Lower leg skin (tissue), 4 donors: ENCODE measurements around the gene GPATCH2L. TPM values are rescaled to one million over a fixed set of nuclear protein-coding genes. Genes with fewer than 3 reads are reported as not detected.

Experiments used
- DNase-seq, 2 donors: peaks; one replicate each; pipeline ENCODE4 v3.0.0-alpha.2; 2019; ENCODE audit warnings: low spot score in 2 of 2
- H3K4me3 ChIP-seq: fragments of 200-600 bp; sonication (generic); 2 replicates; pipeline ENCODE4 v1.5.1; 2017; ENCODE audit warnings: mild to moderate bottlenecking, low read depth; ENCODE audit not compliant: poor library complexity, severe bottlenecking
- CTCF ChIP-seq, 3 donors: fragments of 450-650 bp; IDR thresholded peaks; one replicate each; pipeline ENCODE4 v1.5.1; 2016; ENCODE audit warnings: antibody characterized with exemption in 3 of 3, mild to moderate bottlenecking in 3 of 3, moderate library complexity in 2 of 3
- POLR2A ChIP-seq, 2 donors: fragments of 450-650 bp; IDR thresholded peaks; one replicate each; pipeline ENCODE4 v1.6.1; 2016 to 2017; ENCODE audit warnings: antibody characterized with exemption in 2 of 2, mild to moderate bottlenecking in 1 of 2, moderate library complexity in 1 of 2
- WGBS, 2 donors: methylation state at CpG; one replicate each; pipeline ENCODE4 v1.1.5; 2018; 5-methylcytosine and 5-hydroxymethylcytosine counted together
- intact Hi-C: fragments of 100-400 bp; cut with DNase I; formaldehyde crosslinking; loops from one replicate; pipeline ENCODE4 v1.15.0; 2023; ENCODE audit warnings: low total_unique reads
- total RNA-seq, 4 donors: library from RNA; depleted of rRNA; stranded (reverse); fragments of >200 nt; gene quantifications; one replicate each; pipeline ENCODE4 v1.1.0, GENCODE V29; 2016

The GPATCH2L gene
- total RNA-seq, 4 donors from 2014 or later: 27.7 to 62.1 (median 33.0) TPM

GRCh38 chr14:76260749-76261148 lies 109.0 kb downstream of the GPATCH2L start:
- no peak for DNase-seq
- WGBS, 2 donors: 33 to 77% methylated on average over 2 of the region's 2 CpGs
- H3K4me3 ChIP-seq: no peak overlapping the region
- TF ChIP-seq CTCF (IDR thresholded peaks at IDR 0.05) (no peak), POLR2A (IDR thresholded peaks at IDR 0.05) (no peak)
- intact Hi-C loops: no loop called here

- WGBS, 2 donors: 31 to 38% methylated on average over 6 of the region's 6 CpGs
- no peak for TF ChIP-seq POLR2A (IDR thresholded peaks at IDR 0.05)
- no peak for TF ChIP-seq CTCF (IDR thresholded peaks at IDR 0.05)
- intact Hi-C loops: no loop called here
- no peak overlapping the region for H3K4me3 ChIP-seq
- DNase-seq: no peak
Measured at GRCh38 chr14:76261371-76261811, 109.7 kb downstream of the GPATCH2L start.

GRCh38 chr14:76262641-76263040 lies 110.9 kb downstream of the GPATCH2L start:
- intact Hi-C loops: no loop called here
- DNase-seq: no peak
- 88 to 92% methylated on average over 5 of the region's 5 CpGs for WGBS, 2 donors
- H3K4me3 ChIP-seq: no peak overlapping the region
- TF ChIP-seq CTCF (IDR thresholded peaks at IDR 0.05): no peak
- TF ChIP-seq POLR2A (IDR thresholded peaks at IDR 0.05): no peak

Other genes starting within 250 kb of the GPATCH2L start
- gene TGFB3, start 169.9 kb upstream of the GPATCH2L start, total RNA-seq: 1 to 10 TPM; 2.8 to 4.7 (median 3.6) TPM
- gene IFT43, start 166.2 kb upstream of the GPATCH2L start, total RNA-seq: 10 to 100 TPM; 18.1 to 30.9 (median 19.7) TPM
- 1 to 10 TPM in 1 of 4 donors, under 1 TPM in 2, not detected in 1; 0.08 to 1.1 (median 0.19) TPM for gene ESRRB, start 224.2 kb downstream of the GPATCH2L start, total RNA-seq